Endothelial cell of umbilical vein (primary cell): ENCODE data around the gene PRIMA1. TPM values are rescaled to one million over a fixed set of nuclear protein-coding genes. Genes with fewer than 3 reads are reported as not detected.

ENCODE experiments used
- BruUV-seq: library from RNA; stranded (reverse); fragments of 400-500 nt; replicated peaks from 2 replicates; lab custom pipeline; 2021; lab: Mats Ljungman, UMichigan
- CTCF ChIA-PET: fragments of 300-600, 350-600 bp; sonication (Branson Sonifier 250); formaldehyde crosslinking; loops from one replicate; lab custom pipeline; 2021; ENCODE audit warnings: antibody characterized with exemption, inconsistent platforms; lab: Charles Lee
- POLR2A ChIA-PET: fragments of 300-600, 350-600 bp; sonication (Branson Sonifier 250); formaldehyde crosslinking; loops from one replicate; lab custom pipeline; 2021; ENCODE audit warnings: antibody characterized with exemption, inconsistent platforms; lab: Charles Lee
- DNase-seq: peaks from one replicate; pipeline ENCODE4 v3.0.0-alpha.2; 2011; ENCODE audit warnings: low read depth, low spot score
- FAIRE-seq: peaks from 2 replicates; lab custom pipeline; 2011; peaks lifted over from hg19 to GRCh38; lab: Jason Lieb, UNC
- H2AFZ ChIP-seq: 2 replicates; pipeline ENCODE4 v1.6.0; 2012; ENCODE audit warnings: low read depth, low read length, control low read depth, inconsistent platforms
- H3K27ac ChIP-seq: 2 replicates; pipeline ENCODE4 v1.5.1; 2011; ENCODE audit warnings: low read depth, mild to moderate bottlenecking, control low read depth, low read length, moderate library complexity; ENCODE audit not compliant: insufficient read depth
- H3K27me3 ChIP-seq, 2 experiments: 2 replicates each; pipeline versions ENCODE4 v1.6.0 to v1.6.1; 2011; ENCODE audit warnings: low read length in 2 of 2, mixed read lengths in 1 of 2; ENCODE audit not compliant: control insufficient read depth in 2 of 2, insufficient read depth in 2 of 2
- H3K36me3 ChIP-seq, 2 experiments: 2 replicates in 1 of 2; 3 replicates in 1 of 2; pipeline ENCODE4 v1.5.1; 2011; ENCODE audit warnings: low read length in 2 of 2, mild to moderate bottlenecking in 1 of 2, moderate library complexity in 1 of 2; ENCODE audit not compliant: control insufficient read depth in 2 of 2, insufficient read depth in 2 of 2; ENCODE audit errors: extremely low read depth in 1 of 2
- H3K4me1 ChIP-seq: 3 replicates; pipeline ENCODE4 v1.5.1; 2011; ENCODE audit warnings: mild to moderate bottlenecking, low read length; ENCODE audit not compliant: control insufficient read depth, insufficient read depth; ENCODE audit errors: extremely low read depth
- H3K4me2 ChIP-seq: 2 replicates; pipeline ENCODE4 v1.6.1; 2011; ENCODE audit warnings: low read length, control low read depth, mixed read lengths; ENCODE audit not compliant: insufficient read depth
- H3K4me3 ChIP-seq, 3 experiments: fragments of 200-600 bp in 1 of 3; sonication (generic), shearing (Covaris generic) in 1 of 3; replicated peaks in 1 of 3; 2 replicates each; pipeline ENCODE4 v1.5.1; 2011 to 2016; ENCODE audit warnings: control low read depth in 3 of 3, low read length in 3 of 3, mild to moderate bottlenecking in 2 of 3, inconsistent platforms in 1 of 3, low read depth in 1 of 3, moderate library complexity in 1 of 3; ENCODE audit not compliant: insufficient read depth in 1 of 3
- H3K79me2 ChIP-seq: 2 replicates; pipeline ENCODE4 v1.6.0; 2012; ENCODE audit warnings: low read length, inconsistent platforms; ENCODE audit not compliant: control insufficient read depth, insufficient read depth
- H3K9ac ChIP-seq: replicated peaks from 2 replicates; pipeline ENCODE3; 2011; ENCODE audit warnings: low read length, control low read depth; ENCODE audit not compliant: insufficient read depth; ENCODE audit errors: extremely low read depth
- H3K9me1 ChIP-seq: replicated peaks from 3 replicates; pipeline ENCODE4 v1.6.0; 2011; ENCODE audit warnings: mild to moderate bottlenecking, low read length; ENCODE audit not compliant: control insufficient read depth, insufficient read depth; ENCODE audit errors: extremely low read depth
- H3K9me3 ChIP-seq: replicated peaks from 2 replicates; pipeline ENCODE4 v1.5.1; 2012; ENCODE audit warnings: low read length, inconsistent platforms; ENCODE audit not compliant: control insufficient read depth, insufficient read depth
- H4K20me1 ChIP-seq: replicated peaks from 2 replicates; pipeline ENCODE3; 2011; ENCODE audit warnings: mild to moderate bottlenecking, low read length; ENCODE audit not compliant: control insufficient read depth, insufficient read depth; ENCODE audit errors: extremely low read depth
- EZH2 ChIP-seq: IDR thresholded peaks from 2 replicates; pipeline ENCODE4 v1.6.1; 2012; ENCODE audit warnings: borderline replicate concordance, low read depth, mild to moderate bottlenecking, moderate library complexity, low read length, inconsistent platforms; ENCODE audit not compliant: severe bottlenecking
- FOS ChIP-seq: IDR thresholded peaks from 2 replicates; pipeline ENCODE4 v1.6.1; 2011; ENCODE audit warnings: mild to moderate bottlenecking, low read length, moderate library complexity, borderline replicate concordance; ENCODE audit not compliant: insufficient read depth
- GATA2 ChIP-seq: IDR thresholded peaks from 2 replicates; pipeline ENCODE4 v1.7.0; 2011; ENCODE audit warnings: low read depth, mild to moderate bottlenecking, moderate library complexity, mixed read lengths, low read length; ENCODE audit not compliant: insufficient read length, insufficient read depth
- JUN ChIP-seq: IDR thresholded peaks from 2 replicates; pipeline ENCODE4 v1.6.1; 2011; ENCODE audit warnings: borderline replicate concordance, low read depth; ENCODE audit not compliant: insufficient read length, insufficient read depth
- MYC ChIP-seq: IDR thresholded peaks from one replicate; pipeline ENCODE4 v1.6.1; 2011; ENCODE audit warnings: mild to moderate bottlenecking, low read depth, low read length
- POLR2A ChIP-seq: IDR thresholded peaks from 2 replicates; pipeline ENCODE4 v1.6.1; 2012; ENCODE audit warnings: low read depth, mild to moderate bottlenecking, control low read depth, low read length
- POLR2AphosphoS5 ChIP-seq: IDR thresholded peaks from 2 replicates; pipeline ENCODE4 v1.6.1; 2012; ENCODE audit warnings: low read depth, mild to moderate bottlenecking, control low read depth, low read length, moderate library complexity; ENCODE audit not compliant: insufficient read depth
- dilution Hi-C: fragments of 300-500 bp; cut with MboI; formaldehyde crosslinking; loops from one replicate; pipeline ENCODE4 v1.15.0; 2019; ENCODE audit warnings: low sequenced_read_pairs; ENCODE audit not compliant: extremely low pct_ligation_motif_present
- intact Hi-C: fragments of 100-400 bp; cut with micrococcal nuclease; formaldehyde crosslinking; loops from one replicate; pipeline ENCODE4 v1.10.0; 2022
- polyA plus RNA-seq, 4 experiments: library from polyadenylated mRNA; depleted of rRNA in 3 of 4; stranded (reverse) in 3 of 4; unstranded in 1 of 4; fragments of >200 nt; gene quantifications; 2 replicates each; pipeline versions ENCODE4 v1.2.1 to v1.2.3, GENCODE V29; 2011 to 2012; ENCODE audit warnings: missing spikeins in 1 of 4
- total RNA-seq: library from RNA; stranded (reverse); gene quantifications from 2 replicates; pipeline ENCODE4 v1.2.3, GENCODE V29; 2021
- TF ChIP-seq, protein P1 (sequence below): IDR thresholded peaks from 2 replicates; pipeline ENCODE4 v1.6.1; 2011; ENCODE audit not compliant: insufficient read depth, insufficient read length
- TF ChIP-seq, protein P2 (sequence below), 2 donors: IDR thresholded peaks; 1 replicate in 1 of 2; 2 replicates in 1 of 2; pipeline ENCODE4 v1.5.1; 2011; ENCODE audit warnings: low read length in 2 of 2, mild to moderate bottlenecking in 2 of 2, moderate library complexity in 2 of 2, control low read depth in 1 of 2, inconsistent platforms in 1 of 2, low read depth in 1 of 2; ENCODE audit not compliant: insufficient read depth in 1 of 2; ENCODE audit errors: extremely low read depth in 1 of 2

The PRIMA1 gene
- total and polyA plus RNA-seq, 2 donors (not counting 3 experiments of a cell fraction or from before 2014, with no cell fraction given): not detected

DNA sequence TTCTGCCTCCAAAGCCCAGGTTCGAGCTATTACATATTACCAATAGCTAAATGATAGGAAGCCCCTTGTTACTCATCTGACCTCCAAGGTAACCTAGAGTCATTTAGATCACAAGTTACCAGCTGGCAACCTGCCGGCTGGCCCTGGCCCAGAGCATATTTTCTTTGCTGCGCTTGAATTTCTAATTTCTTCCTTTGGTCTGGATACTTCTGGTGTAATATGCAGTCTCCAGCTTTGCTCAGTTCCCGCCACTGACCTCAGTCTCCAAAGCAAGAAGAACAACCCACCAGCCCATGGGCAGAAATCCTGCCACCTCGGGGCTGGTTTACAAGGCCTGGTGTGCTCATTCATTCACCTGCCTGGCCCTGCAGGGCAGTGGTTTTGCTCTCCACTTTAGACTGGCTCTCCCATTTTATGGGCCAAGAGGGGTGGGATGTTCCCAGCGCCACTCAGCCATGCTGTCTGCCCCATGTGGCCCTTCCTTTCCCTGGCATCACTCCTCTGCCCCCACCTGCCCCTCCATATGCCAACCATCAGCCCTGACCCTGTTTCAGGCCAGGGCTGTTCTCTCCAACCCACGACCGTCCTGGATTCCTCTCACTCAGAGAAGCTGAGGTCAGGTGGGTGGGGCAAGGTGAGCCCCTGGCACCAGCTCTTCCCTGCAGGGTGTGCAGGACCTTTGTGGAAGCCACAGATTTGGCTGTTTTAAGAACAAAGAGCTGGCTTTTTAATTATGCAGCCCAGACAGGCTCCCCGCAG is 76.0 kb downstream of the PRIMA1 start:
- Histone ChIP-seq H3K9me1 (no peaks in the 10 kb centered on the region), H3K79me2 (no peaks in the 10 kb centered on the region), H3K4me2 (no peak overlapping the region), H3K27ac (no peak overlapping the region), H3K9me3 (peaks cover 2% of the 10 kb centered on the region), H4K20me1 (no peaks in the 10 kb centered on the region), H3K4me1 (no peaks in the 10 kb centered on the region), H3K27me3 (no peaks in the 10 kb centered on the region), H3K36me3 (no peaks in the 10 kb centered on the region), H3K9ac (no peak overlapping the region), H3K4me3 (no peak overlapping the region), H2AFZ (no peak overlapping the region)
- intact Hi-C loops: no loop called here
- dilution Hi-C loops: no loop called here
- FAIRE-seq: no peak
- CTCF ChIA-PET: no interaction called here
- POLR2A ChIA-PET: no interaction called here
- BruUV-seq: no TSS peak
- no peak for DNase-seq
- TF ChIP-seq JUN (no peak), POLR2A (no peak), FOS (no peak), GATA2 (no peak), EZH2 (no peak), POLR2AphosphoS5 (no peak), MYC (no peak)
- TF ChIP-seq, protein P1, sequence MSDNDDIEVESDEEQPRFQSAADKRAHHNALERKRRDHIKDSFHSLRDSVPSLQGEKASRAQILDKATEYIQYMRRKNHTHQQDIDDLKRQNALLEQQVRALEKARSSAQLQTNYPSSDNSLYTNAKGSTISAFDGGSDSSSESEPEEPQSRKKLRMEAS: no peak
- TF ChIP-seq, protein P2, sequence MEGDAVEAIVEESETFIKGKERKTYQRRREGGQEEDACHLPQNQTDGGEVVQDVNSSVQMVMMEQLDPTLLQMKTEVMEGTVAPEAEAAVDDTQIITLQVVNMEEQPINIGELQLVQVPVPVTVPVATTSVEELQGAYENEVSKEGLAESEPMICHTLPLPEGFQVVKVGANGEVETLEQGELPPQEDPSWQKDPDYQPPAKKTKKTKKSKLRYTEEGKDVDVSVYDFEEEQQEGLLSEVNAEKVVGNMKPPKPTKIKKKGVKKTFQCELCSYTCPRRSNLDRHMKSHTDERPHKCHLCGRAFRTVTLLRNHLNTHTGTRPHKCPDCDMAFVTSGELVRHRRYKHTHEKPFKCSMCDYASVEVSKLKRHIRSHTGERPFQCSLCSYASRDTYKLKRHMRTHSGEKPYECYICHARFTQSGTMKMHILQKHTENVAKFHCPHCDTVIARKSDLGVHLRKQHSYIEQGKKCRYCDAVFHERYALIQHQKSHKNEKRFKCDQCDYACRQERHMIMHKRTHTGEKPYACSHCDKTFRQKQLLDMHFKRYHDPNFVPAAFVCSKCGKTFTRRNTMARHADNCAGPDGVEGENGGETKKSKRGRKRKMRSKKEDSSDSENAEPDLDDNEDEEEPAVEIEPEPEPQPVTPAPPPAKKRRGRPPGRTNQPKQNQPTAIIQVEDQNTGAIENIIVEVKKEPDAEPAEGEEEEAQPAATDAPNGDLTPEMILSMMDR (IDR thresholded peaks at IDR 0.05; ENCODE audit: extremely low read depth in 1 of 2, insufficient read depth in 1 of 2, low read depth in 1 of 2, low read length in 2 of 2): no peak
